ENCODE measurements around the gene ARHGAP5.

The ARHGAP5 gene, protein sequence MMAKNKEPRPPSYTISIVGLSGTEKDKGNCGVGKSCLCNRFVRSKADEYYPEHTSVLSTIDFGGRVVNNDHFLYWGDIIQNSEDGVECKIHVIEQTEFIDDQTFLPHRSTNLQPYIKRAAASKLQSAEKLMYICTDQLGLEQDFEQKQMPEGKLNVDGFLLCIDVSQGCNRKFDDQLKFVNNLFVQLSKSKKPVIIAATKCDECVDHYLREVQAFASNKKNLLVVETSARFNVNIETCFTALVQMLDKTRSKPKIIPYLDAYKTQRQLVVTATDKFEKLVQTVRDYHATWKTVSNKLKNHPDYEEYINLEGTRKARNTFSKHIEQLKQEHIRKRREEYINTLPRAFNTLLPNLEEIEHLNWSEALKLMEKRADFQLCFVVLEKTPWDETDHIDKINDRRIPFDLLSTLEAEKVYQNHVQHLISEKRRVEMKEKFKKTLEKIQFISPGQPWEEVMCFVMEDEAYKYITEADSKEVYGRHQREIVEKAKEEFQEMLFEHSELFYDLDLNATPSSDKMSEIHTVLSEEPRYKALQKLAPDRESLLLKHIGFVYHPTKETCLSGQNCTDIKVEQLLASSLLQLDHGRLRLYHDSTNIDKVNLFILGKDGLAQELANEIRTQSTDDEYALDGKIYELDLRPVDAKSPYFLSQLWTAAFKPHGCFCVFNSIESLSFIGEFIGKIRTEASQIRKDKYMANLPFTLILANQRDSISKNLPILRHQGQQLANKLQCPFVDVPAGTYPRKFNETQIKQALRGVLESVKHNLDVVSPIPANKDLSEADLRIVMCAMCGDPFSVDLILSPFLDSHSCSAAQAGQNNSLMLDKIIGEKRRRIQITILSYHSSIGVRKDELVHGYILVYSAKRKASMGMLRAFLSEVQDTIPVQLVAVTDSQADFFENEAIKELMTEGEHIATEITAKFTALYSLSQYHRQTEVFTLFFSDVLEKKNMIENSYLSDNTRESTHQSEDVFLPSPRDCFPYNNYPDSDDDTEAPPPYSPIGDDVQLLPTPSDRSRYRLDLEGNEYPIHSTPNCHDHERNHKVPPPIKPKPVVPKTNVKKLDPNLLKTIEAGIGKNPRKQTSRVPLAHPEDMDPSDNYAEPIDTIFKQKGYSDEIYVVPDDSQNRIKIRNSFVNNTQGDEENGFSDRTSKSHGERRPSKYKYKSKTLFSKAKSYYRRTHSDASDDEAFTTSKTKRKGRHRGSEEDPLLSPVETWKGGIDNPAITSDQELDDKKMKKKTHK (N-terminal part only)

DNA sequence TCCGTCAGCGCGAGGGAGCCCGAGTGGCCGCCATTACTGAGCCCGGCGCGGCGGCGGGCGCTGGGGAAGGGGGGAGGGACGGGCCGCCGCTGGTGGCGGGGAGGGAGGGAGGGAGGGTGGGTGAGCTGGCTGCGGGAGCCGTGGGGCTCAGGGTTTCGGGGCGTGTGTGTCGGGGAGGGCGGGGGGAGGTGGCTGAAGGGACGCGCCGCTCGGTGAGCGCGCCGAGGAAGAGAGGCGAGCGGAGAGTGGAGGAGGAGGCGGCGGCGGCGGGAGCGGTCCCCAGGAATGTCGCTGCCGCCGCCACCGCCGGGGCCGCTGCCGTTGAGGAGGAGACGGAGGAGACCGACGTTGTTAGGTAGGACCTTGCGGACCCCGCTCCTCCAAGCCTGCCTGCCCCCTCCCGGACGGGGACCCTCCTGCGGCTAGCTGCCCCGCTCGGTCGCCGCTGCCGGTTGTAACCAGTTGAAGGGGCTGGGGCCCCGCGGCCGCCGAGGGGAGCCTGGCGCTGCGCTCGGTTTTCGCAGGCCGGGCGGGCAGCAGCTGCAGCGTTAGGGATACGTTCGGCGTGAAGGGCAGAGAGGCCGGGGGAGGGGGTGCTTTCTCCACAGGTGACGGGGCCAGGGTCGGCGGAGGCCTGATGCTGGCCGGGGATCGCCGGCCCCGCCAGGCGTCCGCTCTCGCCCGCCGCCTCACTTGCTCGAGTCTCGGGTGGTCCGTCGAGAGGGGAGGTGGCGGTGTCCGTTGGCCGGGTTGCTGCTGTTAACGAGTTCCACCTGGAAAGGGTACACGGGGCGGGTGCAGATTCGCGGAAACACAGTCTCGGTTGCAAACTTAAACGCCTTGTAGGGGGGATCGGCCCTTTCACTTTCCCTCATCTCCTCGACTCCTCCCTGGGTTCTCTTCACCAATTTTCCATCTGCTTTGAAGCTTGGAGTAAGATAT, at the start of gene ARHGAP5:
TSS of gene ARHGAP5 (plus strand) at position 224 of the 942 bp plus-strand sequence. CDS start 13,366 bp downstream, outside the sequence.
- DNase-seq = peak; percentile 33

DNA sequence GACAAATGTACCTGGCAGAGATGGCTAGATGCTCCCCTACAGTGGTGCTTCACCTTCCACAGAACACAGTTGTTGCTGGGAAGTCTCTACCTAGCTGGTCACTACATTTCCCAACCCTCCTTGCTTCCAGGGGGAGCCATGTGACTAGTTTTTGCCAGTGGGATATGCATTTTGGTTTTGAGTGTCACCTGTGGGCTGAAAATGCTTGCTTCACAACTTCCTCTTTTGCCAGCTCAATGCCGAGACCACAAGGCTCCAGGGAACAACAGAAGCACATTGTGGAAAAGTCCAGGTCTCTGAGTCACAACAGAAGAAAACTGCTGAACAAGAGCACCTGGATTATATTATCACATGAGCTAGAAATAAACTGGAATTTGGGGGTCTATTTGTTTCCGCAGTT, 48.5 kb upstream of the ARHGAP5 start:
- DNase-seq = no peak

DNA sequence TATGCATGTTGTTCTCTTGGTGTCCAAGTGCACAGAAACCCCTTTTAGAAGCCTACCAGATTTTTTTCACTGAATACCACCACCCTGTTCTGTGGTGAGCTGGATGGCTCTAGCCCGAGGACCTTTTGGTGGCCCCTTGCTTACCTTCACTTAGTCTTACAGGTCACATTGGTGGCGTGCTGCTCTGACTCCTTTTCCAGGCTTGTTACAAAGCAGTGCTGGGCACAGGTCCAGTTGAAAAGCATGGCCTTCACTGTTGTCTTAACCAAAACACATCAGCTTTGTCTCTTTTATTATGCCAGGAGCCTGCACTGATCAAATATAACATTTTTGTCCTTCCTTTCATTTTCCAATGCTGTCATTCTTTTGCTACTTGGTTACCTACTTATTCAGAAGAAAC, 43.6 kb upstream of the ARHGAP5 start:
- no peak for DNase-seq

DNA sequence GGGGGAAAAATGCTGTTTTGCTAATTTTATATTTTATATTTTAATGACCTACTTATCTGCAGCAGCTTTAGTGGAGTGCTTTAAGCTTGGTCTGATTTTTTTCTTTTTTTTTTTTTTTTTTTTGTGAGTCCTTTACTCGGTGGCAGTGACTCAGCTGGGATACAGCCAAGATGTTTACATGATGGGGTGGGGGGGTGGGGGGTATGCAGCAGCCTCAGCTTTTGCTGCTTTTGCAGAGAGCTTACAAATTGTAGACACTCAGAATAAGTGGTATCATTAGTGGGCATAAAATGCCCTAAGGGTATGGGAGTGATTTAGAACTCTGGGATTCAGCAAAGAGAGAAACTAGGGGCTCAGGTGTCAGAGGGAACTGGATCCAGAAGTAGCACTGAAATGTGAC, 38.2 kb upstream of the ARHGAP5 start:
- DNase-seq = no peak

DNA sequence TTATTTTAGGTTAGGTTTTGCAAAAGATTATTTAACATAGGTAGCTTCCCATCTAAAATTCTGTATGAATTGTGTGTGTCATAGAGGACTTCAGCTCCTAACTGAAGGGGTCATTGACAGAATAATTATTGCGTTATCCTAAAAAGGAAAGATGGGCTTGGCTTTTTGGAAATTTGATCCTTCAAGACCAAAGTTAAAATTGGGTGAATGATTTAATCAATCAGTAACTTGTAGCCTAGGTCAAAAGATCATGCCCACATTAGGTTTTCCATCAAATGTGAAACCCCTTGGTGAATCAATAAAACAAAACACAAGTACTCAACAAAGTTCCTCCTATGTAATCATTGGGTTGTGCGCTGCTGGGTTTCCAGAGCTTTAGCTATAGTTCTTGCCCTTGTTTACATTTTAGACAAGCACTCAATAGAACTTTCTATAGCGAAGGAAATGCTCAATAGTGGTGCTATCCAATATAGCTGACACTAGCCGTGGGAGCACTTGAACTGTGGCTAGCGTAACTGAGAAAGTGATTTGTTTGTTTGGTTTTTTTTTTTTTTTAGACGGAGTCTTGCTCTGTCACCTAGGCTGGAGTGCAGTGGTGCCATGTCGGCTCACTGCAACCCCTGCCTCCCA, 37.6 kb upstream of the ARHGAP5 start:
- DNase-seq = no peak

DNA sequence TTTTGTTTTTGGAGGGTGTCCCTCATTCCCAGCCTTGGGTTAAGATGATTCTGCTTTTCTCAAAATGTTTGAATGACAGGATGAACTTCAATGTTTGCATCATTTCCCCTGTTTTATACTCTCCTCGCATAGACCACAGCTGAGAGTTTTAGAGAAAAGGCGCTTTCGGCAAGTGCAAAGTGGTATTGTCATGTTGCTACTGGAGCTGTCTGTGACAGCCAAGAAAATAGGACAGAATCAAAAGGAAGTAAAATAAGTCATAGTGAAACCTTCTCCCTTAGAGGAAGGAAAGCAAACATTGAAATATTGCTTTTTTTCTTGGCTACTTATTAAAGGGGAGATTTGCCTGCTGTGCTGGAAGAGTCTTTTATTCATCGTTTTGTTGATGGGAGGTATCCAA, 33.5 kb upstream of the ARHGAP5 start:
- peak; percentile 32 for DNase-seq

DNA sequence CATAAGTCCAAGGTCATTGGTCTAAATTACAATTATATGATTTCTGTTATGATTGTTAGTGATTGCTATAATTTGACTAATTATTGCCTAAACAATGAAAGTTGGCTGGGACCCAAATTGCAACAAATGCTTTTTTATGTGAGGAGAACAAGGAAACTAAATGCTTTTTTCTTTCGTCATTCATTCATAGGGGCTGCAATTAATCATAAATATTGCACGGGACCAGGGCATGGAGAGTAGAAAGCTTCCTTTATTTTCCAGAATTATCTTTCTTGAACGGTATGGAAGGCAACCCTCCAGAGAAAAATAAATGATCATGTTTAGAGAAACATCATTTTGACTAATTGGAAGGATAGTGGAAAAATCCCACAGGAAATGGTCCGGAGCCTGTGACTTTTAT, 32.6 kb upstream of the ARHGAP5 start:
- DNase-seq = no peak

DNA sequence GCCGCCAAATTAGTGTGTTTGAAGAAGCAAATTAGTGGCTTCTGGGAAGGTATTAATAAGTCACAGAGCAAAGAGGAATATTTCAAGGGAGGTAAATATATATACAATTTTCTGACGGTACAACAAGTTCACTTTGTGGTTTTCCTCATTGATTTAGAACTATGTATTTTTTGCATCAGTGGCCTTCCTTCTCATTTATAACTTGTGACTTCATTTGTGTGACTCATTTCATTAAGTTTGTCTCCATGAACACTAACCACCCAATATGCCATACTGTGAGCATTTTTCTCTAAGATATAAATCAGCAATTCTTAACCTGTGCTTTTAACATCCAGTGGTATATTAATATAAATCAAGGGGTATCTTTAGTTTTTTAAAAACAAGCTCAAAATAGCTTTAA, 29.3 kb upstream of the ARHGAP5 start:
- no peak for DNase-seq

DNA sequence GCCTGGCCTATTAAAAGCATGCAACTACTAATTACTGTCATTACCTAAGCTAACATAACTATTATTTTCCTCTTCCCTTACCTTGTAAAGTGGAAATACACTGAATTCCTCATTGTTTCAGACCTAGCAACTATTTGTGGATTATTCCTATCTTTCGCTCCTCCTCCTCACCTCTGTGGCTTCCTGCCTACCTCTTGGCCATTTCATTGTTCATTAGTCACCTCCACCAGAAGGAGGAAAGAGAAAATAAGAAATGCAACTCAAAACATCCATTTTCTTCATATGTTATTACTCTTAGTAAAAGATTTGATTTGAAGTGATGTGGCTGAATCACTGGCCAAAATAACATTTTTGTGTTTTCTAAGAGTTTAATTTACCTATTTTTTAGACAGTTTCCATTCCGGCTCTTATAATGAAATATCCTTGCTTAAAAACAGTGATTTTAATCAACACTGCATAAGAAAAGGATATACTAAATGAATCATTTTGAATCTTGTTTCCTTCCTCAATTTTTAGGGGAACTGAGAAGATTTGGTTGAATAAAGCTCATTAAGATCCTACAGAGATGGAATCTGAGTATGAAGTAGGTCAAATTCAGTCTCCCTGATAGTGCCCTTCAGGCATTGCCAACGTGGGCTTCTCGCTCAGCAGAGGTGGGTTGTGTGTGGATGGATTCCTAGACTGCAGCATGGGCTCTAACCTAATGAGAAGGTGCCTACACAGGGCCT, 27.6 kb upstream of the ARHGAP5 start:
- DNase-seq = peak; percentile 60

DNA sequence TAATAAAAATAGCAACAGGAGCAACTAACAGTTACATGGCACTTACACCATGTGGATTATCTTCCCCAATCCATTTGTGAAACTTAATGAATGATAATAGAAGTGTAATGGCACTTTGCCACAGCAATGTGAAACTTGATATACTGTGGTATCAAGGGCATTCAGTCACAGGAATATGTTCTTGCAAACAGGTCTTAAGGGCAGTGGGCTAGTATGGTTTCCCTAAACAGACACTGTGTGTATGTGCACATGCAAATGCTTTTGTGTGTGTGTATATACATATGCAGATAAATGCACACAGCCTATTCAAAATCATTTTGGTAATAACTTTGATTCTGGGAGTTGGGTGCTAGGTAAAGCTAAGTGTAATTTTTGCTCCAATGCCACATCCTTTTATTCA, 26.2 kb upstream of the ARHGAP5 start:
- DNase-seq = no peak

DNA sequence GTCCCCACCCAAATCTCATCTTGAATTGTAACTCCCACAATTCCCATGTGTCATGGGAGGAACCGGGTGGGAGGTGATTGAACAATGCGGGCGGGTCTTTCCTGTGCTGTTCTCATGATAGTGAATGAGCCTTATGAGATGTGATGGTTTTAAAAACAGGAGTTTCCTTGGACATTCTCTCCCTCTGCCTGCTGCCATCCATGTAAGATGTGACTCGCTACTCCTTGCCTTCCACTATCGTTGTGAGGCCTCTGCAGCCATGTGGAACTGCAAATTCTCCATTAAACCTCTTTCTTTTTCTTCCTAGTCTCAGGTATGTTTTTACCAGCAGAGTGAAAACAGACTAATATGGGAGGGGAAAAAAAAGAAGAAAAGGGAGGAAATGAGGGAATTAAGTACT, 22.6 kb upstream of the ARHGAP5 start:
- no peak for DNase-seq

DNA sequence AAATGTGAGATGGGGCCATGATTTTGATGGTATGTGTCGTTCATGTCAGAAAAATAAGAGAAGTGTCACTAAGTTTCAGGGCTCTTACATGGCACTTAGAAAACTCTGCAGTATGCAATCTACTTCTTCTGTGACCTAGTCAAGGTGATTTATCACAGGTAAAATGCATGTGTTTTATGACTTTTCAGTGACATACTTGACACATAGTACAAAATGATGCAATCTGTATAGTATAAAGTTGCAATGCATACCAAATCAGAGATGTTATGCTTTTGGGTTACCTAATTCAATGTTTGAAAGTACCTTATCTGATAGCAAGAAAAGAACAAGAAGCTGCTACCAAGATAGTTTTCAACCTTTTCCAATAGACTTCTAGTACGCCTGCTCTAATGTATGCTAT, 21.9 kb upstream of the ARHGAP5 start:
- no peak for DNase-seq

DNA sequence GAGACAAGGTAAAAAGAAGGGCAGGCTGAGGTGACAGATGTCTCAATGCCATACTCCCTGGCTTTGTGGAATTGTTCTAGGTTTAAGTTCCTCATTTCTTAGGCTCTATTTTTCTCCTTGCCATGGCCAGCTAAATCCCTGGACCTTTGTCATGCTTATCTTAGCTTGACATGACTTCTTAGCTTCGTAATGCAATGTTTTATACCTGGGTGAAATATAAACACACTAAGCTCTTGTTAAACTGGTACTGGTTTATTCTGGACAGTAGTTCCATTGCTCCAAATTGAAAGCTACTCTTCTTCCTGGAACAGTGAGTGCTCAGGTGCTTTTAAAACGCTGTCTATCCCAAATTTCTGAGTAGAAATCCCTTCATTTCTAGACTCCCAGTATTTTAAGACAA, 17.4 kb upstream of the ARHGAP5 start:
- no peak for DNase-seq

DNA sequence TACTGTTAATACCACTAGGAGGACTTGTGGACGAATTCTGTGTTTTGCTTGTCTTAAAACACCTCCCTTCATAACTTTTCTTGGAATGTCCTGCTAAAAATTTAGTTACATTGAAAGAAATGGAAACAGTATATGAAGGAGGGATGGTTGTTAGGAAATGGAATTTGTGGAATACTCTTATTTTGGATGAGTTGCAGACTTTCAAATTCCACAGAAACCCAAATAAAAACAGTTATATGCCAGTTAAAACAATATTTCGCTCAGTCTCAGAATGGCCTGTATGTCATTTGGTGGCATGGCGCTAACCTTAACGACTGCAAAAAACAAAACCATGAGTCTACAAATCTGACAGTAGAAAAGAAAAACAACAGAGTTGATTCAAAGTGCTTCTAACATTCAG, 12.2 kb upstream of the ARHGAP5 start:
- no peak for DNase-seq

DNA sequence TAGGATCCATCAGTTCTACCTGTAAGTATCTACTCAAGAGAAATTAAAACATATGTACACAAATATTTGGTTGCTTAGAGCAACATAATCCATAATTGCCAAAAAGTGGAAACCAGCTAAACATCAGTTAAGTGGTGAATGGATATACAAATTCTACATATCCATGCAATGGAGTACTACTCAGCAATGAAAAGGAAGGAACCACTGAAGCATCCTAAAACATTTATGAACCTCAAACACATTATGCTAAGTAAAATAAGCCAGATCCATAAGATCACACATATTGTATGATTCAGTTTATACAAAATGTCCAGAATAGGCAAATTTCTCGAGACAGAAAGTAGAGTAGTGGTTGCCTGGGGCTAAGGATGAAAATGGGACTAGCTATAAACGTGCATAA, 8.4 kb upstream of the ARHGAP5 start:
- DNase-seq = no peak

DNA sequence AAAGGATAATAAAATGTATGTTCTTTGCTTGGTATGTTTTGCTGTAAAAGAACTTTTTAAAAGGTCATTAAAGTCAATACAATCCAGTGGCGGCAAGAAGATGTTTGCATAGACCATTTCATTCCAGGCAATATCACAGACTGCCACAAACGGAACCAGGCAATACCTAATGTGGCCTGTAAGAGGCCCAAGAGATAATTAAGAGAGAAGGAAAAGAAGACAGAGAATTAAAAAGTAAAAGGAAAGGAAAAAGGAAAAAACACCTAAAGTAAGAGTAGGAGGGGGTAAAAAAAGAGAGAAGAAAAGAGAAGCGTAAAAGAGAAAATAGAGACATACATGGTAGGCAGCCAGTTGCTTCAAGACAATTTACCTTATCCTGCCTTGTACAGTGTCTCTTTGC, 6.8 kb upstream of the ARHGAP5 start:
- DNase-seq = no peak

DNA sequence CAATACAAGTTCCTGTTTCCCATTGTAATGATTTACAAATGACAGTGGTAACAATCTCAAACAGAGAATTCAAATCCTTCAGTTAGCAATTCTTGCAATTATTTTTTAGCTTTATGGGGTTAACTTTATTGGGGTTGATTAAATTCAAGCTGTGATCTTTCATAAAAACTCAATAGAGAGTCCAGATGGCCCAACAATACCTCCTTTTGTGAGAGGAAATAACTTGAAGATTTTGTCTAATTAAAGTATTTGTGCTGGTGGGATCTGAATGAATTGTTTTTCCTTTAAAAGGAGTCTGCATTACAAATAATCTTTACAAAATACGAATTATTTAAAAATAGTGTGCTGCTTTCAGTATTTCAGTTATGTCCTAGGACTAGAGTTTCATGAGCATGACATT, 4.4 kb upstream of the ARHGAP5 start:
- DNase-seq = no peak

DNA sequence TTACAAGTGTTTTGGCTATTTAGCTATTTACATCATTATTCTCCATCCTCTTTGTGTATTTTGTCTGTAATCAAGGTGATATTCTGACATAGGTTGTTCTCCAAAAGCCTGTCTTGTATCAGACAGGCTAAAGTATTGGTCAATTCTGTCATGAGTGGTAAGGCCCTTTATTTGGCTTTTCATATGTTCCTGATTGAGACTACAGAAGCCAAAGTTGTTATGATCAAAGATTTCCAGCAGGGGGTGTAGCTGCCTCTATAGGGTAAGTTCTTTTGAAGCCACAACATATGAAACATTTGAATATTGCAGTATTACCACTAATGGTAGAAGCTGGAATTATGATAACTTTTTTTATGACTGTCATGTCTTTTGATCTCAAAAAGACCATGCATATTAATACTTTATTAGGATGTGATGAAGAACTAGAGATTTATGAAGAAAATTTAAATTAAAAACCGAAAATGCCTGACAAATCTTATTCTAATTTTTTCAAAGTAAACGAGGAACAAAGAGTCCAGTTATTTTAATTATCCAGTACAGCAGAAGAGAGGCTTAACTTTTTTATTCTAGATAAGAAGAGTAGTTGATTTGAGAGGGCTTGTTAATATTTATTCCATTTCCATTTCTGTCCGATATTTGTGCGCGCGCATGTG, 3.4 kb upstream of the ARHGAP5 start:
- DNase-seq = peak; percentile 88

DNA sequence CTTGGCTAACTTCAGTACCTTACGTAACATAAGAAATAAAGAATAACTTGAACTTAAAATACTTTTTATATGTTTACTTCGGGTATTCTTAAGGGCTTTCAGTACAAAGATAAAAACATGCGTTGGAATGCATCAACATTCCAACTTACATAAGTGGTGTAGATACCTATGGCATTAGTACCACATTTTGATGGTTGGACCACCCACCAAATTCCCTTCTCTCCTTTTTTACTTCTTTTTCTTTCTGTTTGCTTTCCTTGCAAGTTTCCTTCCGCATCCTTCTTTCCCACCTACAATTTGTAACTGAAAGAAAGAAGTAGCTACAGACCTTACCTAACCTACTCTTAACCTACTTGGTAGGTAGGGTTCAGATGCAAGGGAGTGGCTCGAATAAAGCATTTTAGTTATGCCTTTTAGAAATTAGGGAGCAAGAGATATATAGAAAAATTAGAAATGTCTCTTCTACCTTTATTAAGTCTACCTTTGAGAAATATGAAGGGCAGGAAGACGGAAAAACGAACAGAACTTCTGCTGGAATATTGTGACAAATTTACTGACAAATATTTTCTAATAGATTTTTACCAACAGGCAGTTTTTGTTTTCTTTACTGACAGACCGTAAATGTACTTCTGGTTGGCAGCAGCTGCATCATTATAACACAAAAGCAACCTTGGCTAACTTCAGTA, 2.1 kb upstream of the ARHGAP5 start:
- no peak for DNase-seq
